ENCODE data around the gene DNPH1.

The DNPH1 gene

DNA sequence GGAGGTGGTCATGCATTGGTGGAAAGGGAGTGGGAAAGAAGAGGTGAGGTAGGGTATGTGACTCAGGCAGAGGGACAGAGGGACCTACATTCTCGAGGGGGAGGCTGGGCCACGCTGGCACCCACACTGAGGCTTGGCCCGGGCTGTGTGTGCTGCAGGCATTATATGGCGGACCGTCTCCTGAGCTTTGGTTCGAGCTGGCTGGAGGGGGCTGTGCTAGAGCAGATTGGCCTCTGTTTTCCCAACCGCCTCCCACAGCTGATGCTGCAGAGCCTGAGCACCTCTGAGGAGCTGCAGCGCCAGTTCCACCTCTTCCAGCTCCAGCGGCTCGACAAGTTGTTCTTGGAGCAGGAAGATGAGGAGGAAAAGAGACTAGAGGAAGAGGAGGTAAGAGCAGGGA, 23.4 kb downstream of the DNPH1 start:
- TF ChIP-seq CTCF (IDR thresholded peaks at IDR 0.05; ENCODE audit: low read depth, low read length) = no peak
- no peak overlapping the region for H3K4me3 ChIP-seq (ENCODE audit: low read depth, low read length)
- in situ Hi-C loops (cut with HindIII; ENCODE audit: low sequenced_read_pairs) = no loop called here
- DNase-seq (ENCODE audit: low read depth, low spot score) = no peak

DNA sequence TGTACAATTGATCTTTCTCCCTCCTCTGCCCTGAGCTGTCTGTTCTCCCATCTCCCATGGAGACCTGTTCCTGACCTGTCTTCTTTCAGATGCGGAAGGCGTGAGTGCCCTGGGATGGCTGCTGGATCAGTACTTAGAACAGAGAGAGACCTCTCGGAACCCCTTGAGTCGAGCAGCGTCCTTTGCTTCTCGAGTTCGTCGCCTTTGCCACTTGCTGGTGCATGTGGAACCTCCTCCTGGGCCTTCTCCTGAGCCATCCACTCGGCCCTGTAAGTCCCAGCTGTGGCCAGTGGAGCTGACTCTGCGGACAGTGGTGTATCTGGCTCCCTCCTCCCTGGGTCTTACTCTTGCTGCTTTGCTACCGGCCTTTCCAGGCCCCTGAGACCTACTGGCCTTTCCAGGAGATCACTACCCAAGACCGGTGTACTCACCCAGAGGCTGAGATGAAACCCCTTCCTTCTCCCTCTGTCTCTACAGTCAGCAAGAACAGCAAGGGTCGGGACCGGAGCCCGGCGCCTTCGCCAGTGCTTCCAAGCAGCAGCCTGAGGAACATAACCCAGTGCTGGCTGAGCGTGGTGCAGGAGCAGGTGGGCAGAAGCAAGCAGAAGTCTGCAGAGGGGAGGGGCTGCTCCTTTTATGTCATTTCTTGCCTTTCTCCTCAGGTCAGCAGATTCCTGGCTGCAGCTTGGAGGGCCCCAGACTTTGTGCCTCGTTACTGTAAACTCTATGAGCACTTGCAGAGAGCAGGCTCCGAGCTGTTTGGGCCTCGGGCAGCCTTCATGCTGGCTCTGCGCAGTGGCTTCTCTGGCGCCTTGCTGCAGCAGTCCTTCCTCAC, 24.8 kb downstream of the DNPH1 start:
- in situ Hi-C loops (cut with HindIII; ENCODE audit: low sequenced_read_pairs) = no loop called here
- no peak for TF ChIP-seq CTCF (IDR thresholded peaks at IDR 0.05; ENCODE audit: low read depth, low read length)
- H3K4me3 ChIP-seq (ENCODE audit: low read depth, low read length) = no peak overlapping the region
- no peak for DNase-seq (ENCODE audit: low read depth, low spot score)

DNA sequence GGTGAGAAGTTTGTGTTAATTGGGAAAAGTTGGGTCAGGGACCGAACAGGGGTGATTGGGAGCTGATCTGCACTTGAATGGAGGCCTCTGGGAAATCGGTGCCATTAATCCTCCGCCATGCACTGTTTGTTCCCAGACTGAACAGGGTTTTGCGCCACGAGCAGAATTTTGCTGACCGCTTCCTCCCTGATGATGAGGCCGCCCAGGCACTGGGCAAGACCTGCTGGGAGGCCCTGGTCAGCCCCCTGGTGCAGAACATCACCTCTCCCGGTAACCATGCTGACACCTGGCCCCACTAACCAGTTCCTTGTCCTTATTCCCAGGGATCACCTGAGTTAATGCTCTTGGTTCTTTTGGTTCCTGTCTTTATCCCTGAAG, 25.6 kb downstream of the DNPH1 start:
- no peak overlapping the region for H3K4me3 ChIP-seq (ENCODE audit: low read depth, low read length)
- TF ChIP-seq CTCF (IDR thresholded peaks at IDR 0.05; ENCODE audit: low read depth, low read length) = no peak
- no peak for DNase-seq (ENCODE audit: low read depth, low spot score)
- in situ Hi-C loops (cut with HindIII; ENCODE audit: low sequenced_read_pairs) = no loop called here

DNA sequence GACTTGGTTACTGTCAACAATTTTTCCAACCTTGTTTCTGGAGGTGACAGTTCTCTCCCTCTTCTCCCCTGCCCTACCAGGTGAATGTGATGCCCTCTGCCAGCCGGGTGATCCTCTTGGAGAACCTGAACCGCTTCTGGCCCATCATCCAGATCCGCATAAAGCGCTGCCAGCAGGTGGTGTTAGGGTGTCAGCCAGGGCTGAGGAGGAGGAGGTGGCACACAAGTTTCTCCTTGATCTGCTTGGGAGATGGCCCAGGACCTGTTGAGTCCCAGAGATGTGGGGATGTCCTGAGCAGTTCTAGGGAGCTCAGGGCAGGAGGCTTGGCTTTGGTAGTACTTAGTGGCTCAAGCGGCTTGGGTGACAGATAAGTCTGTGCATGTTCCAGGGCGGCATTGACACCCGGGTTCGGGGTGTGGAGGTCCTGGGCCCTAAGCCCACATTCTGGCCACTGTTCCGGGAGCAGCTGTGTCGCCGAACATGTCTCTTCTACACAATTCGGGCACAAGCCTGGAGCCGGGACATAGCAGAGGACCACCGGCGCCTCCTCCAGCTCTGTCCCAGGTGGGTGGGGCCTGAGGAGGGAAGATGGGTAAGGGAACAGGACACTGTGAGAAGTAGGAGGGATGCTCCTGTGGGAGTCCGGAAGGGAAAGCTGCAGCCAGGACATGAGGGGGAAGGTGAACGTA, 26.1 kb downstream of the DNPH1 start:
- TF ChIP-seq CTCF (IDR thresholded peaks at IDR 0.05; ENCODE audit: low read depth, low read length) = no peak
- no peak for DNase-seq (ENCODE audit: low read depth, low spot score)
- in situ Hi-C loops (cut with HindIII; ENCODE audit: low sequenced_read_pairs) = no loop called here
- no peak overlapping the region for H3K4me3 ChIP-seq (ENCODE audit: low read depth, low read length)

DNA sequence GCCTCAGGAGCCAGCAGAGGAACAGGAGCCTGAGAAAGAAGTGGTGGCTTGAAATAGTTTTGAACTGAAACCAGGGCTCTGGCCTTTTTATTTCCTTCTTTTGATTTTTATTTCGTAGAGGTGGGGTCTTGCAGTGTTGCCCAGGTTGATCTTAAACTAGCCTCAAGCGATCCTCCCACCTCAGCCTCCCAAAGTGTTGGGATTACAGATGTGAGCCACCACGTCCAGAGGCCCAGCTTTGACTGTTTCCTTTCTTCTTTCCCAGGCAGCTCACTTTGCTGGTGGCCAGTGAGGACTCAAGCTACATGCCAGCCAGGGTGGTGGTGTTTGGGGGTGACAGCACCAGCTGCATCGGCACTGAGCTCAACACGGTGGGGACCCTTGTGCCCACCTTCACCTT, 26.8 kb downstream of the DNPH1 start:
- no peak overlapping the region for H3K4me3 ChIP-seq (ENCODE audit: low read depth, low read length)
- no peak for DNase-seq (ENCODE audit: low read depth, low spot score)
- no peak for TF ChIP-seq CTCF (IDR thresholded peaks at IDR 0.05; ENCODE audit: low read depth, low read length)
- in situ Hi-C loops (cut with HindIII; ENCODE audit: low sequenced_read_pairs) = no loop called here

GRCh38 chr6:43200541-43200940, 28.7 kb downstream of the DNPH1 start:
- DNase-seq (ENCODE audit: low read depth, low spot score) = no peak

More at GRCh38 chr6:43200541-43200940, 28.7 kb downstream of the DNPH1 start:
- H3K4me3 ChIP-seq (ENCODE audit: low read depth, low read length) = no peak overlapping the region
- TF ChIP-seq CTCF (IDR thresholded peaks at IDR 0.05; ENCODE audit: low read depth, low read length) = no peak
- in situ Hi-C loops (cut with HindIII; ENCODE audit: low sequenced_read_pairs) = no loop called here

All from astrocyte of the spinal cord (primary cell).